Mucosa of descending colon (tissue), 3 donors: ENCODE measurements around the gene CDCP2. TPM values are rescaled to one million over a fixed set of nuclear protein-coding genes. Genes with fewer than 3 reads are reported as not detected.
"Not testable (repeated sequence)": the region's sequence is repeated elsewhere in the genome, so short reads cannot be mapped to it uniquely, and the experiment has no call there.

Source experiments
- ATAC-seq: fragments of 200-7000 bp; cut with Tn5 transposase; one replicate; pipeline ENCODE4 v1.9.1; 2020; ENCODE audit warnings: mild to moderate bottlenecking, moderate library complexity
- DNase-seq, 3 donors: peaks; one replicate each; pipeline ENCODE4 v3.0.0-alpha.2; 2020
- H3K36me3 ChIP-seq: fragments of 200-600 bp; one replicate; pipeline ENCODE4 v1.8.0; 2021; ENCODE audit warnings: low read depth, mild to moderate bottlenecking
- H3K4me1 ChIP-seq: fragments of 200-600 bp; one replicate; pipeline ENCODE4 v1.8.0; 2021; ENCODE audit warnings: low read depth, mild to moderate bottlenecking
- H3K4me3 ChIP-seq: fragments of 200-600 bp; one replicate; pipeline ENCODE4 v1.8.0; 2021; ENCODE audit warnings: mild to moderate bottlenecking
- H3K9me3 ChIP-seq: fragments of 200-600 bp; one replicate; pipeline ENCODE4 v1.8.0; 2021; ENCODE audit warnings: mild to moderate bottlenecking
- intact Hi-C, 2 donors: fragments of 100-400 bp; cut with DNase I in 1 of 2; cut with micrococcal nuclease in 1 of 2; formaldehyde crosslinking; loops; one replicate each; pipeline versions ENCODE4 v1.11.0 to v1.11.1; 2022; cut with DNase I, micrococcal nuclease
- total RNA-seq, 3 donors: library from RNA; stranded (reverse); fragmentation: NEBNext Ultra II Directional in 2 of 3; extraction: Animal tissue kit (Norgen Biotek cat#: 25700) in 2 of 3; gene quantifications; one replicate each; pipeline versions ENCODE4 v1.2.1 to v1.2.4, GENCODE V29; 2021 to 2023
- TF ChIP-seq, protein P1 (sequence below): fragments of 200-600 bp; IDR thresholded peaks from one replicate; pipeline ENCODE4 v1.8.0; 2022; ENCODE audit warnings: antibody characterized with exemption, mild to moderate bottlenecking
- donor health status: DM: no; HTN: no; CAD: no; lungs with moderate emphysema.
- donor health status: DM: no; HTN: no; CAD: no.
- donor health status: DM: no; HTN: yes; CAD: no.

Gene CDCP2
- total RNA-seq, 3 donors from 2014 or later, result 0.09 to 0.26 TPM; not detected in 1

DNA sequence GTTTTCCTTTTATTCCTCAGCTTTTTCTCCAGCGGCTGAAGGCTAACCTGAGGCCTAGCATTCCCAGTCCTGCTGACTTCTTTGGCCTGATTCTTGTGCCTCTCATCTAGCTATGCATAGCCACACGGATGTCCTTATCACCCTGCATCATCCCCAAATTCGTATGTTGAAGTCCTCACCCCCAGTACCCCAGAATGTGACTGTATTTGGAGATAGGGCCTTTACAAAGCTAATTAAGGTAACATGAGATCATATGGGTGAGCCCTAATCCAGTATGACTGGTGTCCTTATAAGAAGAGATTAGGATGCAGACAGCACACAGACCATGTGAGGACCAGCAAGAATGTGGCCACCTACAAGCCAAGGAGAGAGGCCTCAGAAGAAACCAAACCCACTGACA lies 44.6 kb downstream of the CDCP2 start:
- Histone ChIP-seq H3K4me1 (no peaks in the 10 kb centered on the region), H3K36me3 (no peaks in the 10 kb centered on the region), H3K9me3 (no peaks in the 10 kb centered on the region), H3K4me3 (no peak overlapping the region)
- intact Hi-C loops, result no loop called here
- TF ChIP-seq, protein P1, sequence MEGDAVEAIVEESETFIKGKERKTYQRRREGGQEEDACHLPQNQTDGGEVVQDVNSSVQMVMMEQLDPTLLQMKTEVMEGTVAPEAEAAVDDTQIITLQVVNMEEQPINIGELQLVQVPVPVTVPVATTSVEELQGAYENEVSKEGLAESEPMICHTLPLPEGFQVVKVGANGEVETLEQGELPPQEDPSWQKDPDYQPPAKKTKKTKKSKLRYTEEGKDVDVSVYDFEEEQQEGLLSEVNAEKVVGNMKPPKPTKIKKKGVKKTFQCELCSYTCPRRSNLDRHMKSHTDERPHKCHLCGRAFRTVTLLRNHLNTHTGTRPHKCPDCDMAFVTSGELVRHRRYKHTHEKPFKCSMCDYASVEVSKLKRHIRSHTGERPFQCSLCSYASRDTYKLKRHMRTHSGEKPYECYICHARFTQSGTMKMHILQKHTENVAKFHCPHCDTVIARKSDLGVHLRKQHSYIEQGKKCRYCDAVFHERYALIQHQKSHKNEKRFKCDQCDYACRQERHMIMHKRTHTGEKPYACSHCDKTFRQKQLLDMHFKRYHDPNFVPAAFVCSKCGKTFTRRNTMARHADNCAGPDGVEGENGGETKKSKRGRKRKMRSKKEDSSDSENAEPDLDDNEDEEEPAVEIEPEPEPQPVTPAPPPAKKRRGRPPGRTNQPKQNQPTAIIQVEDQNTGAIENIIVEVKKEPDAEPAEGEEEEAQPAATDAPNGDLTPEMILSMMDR, result no peak
- DNase-seq, result no peak
- ATAC-seq, result no peak

DNA sequence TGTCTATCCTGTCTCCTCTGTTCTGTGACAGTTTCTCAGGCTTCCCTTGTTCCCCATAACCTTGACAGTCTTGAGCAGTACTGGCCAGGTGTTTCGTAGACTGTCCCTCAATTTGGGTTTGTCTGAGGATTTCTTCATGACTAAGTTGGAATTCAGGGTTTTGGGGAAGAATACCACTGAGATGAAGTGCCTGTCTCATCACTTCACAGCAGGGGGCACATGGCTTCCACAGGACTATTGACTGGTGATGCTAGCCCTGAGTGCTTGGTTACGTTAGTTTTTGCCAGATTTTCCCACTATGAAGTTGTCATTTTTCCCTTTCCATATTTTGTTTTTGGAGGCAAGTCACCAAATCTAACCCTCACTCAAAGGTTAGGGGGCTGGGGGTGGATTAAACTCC lies 45.7 kb downstream of the CDCP2 start:
- H3K4me3 ChIP-seq, result no peak overlapping the region
- DNase-seq (no peak), ATAC-seq (no peak)
- no peaks in the 10 kb centered on the region for H3K9me3 ChIP-seq
- TF ChIP-seq, protein P1, result no peak
- H3K36me3 ChIP-seq, result no peaks in the 10 kb centered on the region
- no peaks in the 10 kb centered on the region for H3K4me1 ChIP-seq
- intact Hi-C loops, result no loop called here

DNA sequence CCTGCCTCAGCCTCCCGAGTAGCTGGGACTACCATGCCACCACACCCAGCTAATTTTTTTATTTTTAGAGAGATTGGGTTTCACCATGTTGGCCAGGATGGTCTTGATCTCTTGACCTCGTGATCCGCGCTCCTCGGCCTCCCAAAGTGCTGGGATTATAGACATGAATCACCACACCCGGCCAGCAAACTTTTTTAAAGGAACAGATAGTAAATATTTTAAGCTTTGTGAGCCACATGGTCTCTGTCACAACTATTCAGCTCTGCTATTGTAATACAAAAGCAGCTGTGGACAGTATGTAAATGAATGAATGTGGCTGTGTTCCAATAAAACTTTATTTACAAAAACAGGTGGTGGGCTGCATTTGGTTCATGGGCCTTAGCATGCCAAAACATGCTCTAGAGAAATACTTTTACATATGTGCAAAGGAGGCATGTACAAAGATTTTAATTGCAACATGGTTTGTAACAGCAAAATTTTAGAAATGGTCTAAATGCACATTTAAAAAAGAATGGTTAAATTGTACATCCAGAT lies 47.0 kb downstream of the CDCP2 start:
- ATAC-seq, result no peak
- no peaks in the 10 kb centered on the region for H3K9me3 ChIP-seq
- no peaks in the 10 kb centered on the region for H3K4me1 ChIP-seq
- H3K36me3 ChIP-seq, result no peaks in the 10 kb centered on the region
- DNase-seq, result no peak
- intact Hi-C loops, result no loop called here
- no peak overlapping the region for H3K4me3 ChIP-seq
- TF ChIP-seq, protein P1, result no peak

GRCh38 chr1:54105080-54105479 lies 47.7 kb downstream of the CDCP2 start:
- Histone ChIP-seq H3K9me3 (no peaks in the 10 kb centered on the region), H3K4me1 (no peaks in the 10 kb centered on the region), H3K4me3 (no peak overlapping the region), H3K36me3 (no peaks in the 10 kb centered on the region)
- ATAC-seq (no peak), DNase-seq (no peak)
- TF ChIP-seq, protein P1, result no peak
- intact Hi-C loops, result no loop called here

DNA sequence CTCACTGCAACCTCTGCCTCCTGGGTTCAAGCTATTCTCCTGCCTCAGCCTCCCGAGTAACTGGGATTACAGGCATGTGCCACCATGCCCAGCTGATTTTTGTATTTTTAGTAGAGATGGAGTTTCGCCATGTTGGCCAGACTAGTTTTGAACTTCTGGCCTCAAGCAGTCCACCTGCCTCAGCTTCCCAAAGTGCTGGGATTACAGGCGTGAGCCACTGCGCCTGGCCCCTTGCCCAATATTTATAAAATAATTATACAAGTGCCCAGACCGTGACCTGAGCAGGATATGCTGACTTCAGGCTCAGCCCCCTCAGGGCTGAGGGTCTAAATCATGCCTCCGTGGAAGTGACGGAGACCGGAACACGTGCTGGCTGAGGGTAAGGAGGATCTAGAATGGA lies 48.2 kb downstream of the CDCP2 start:
- H3K9me3 ChIP-seq, intact Hi-C loops, H3K36me3 ChIP-seq, H3K4me1 ChIP-seq, DNase-seq, ATAC-seq, H3K4me3 ChIP-seq: not testable (repeated sequence)

DNA sequence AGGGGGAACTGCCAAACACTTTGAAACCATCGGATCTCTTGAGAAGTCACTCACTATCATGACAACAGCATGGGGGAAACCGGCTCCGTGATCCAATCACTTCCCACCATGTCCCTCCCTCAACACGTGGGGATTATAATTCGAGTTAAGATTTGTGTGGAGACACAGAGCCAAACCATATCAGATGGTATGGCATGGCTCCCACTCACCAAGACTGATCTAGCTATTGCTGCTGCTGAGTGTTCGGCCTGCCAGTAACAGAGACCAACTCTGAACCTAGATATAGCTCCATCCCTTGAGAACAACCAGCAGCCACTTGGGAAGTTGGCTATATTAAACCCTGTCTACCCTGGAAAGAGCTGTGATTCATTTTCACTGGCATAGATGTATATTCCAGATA lies 49.4 kb downstream of the CDCP2 start:
- intact Hi-C loops, result no loop called here
- no peaks in the 10 kb centered on the region for H3K36me3 ChIP-seq
- ATAC-seq, result no peak
- H3K4me1 ChIP-seq, result no peaks in the 10 kb centered on the region
- DNase-seq, result no peak
- no peaks in the 10 kb centered on the region for H3K9me3 ChIP-seq
- H3K4me3 ChIP-seq, result no peak overlapping the region
- TF ChIP-seq, protein P1, result no peak
